ENCODE measurements around the gene ASPSCR1.

GRCh38 chr17:82018152-82018988 is 40.9 kb downstream of the ASPSCR1 start:
- TF ChIP-seq GATA2 (IDR thresholded peaks at IDR 0.05; ENCODE audit: low read depth, low read length), result no peak
- TF ChIP-seq GATA3 (IDR thresholded peaks at IDR 0.05; ENCODE audit: low read depth, low read length), result no peak
